Activated CD4-positive, alpha-beta T cell treated with anti-CD3 and anti-CD28 coated beads for 36 hours (primary cell): ENCODE measurements around the gene CDCA8. TPM values are rescaled to one million over a fixed set of nuclear protein-coding genes. Genes with fewer than 3 reads are reported as not detected.

Experiments
- ATAC-seq: fragments of 200-7000 bp; cut with Tn5 transposase; one replicate; pipeline ENCODE4 v1.10.0; 2021; ENCODE audit warnings: mild to moderate bottlenecking, moderate library complexity
- CTCF ChIA-PET: fragments of 350-600 bp; sonication (Branson Sonifier 250); formaldehyde crosslinking; loops from one replicate; lab custom pipeline; 2021; ENCODE audit warnings: antibody characterized with exemption; lab: Charles Lee
- POLR2A ChIA-PET: fragments of 350-600 bp; sonication (Branson Sonifier 250); formaldehyde crosslinking; loops from one replicate; lab custom pipeline; 2021; ENCODE audit warnings: antibody characterized with exemption, inconsistent platforms; lab: Charles Lee
- DNase-seq: peaks from one replicate; pipeline ENCODE4 v3.0.0-alpha.2; 2020
- H3K27ac Mint-ChIP-seq: one replicate; pipeline ENCODE4 v1.8.0; 2021; ENCODE audit warnings: mixed read lengths
- H3K27me3 Mint-ChIP-seq: one replicate; pipeline ENCODE4 v1.8.0; 2021; ENCODE audit warnings: mixed read lengths
- H3K36me3 Mint-ChIP-seq: one replicate; pipeline ENCODE4 v1.8.0; 2021; ENCODE audit warnings: low read depth, mixed read lengths
- H3K4me1 Mint-ChIP-seq: one replicate; pipeline ENCODE4 v1.8.0; 2021; ENCODE audit warnings: mixed read lengths
- H3K4me3 Mint-ChIP-seq: one replicate; pipeline ENCODE4 v1.8.0; 2021; ENCODE audit warnings: mild to moderate bottlenecking, moderate library complexity, mixed read lengths
- H3K9me3 Mint-ChIP-seq: one replicate; pipeline ENCODE4 v1.8.0; 2021; ENCODE audit warnings: low read depth, mixed read lengths
- intact Hi-C, 2 experiments: fragments of 100-400 bp; cut with DNase I in 1 of 2; cut with micrococcal nuclease in 1 of 2; formaldehyde crosslinking; loops; one replicate each; pipeline versions ENCODE4 v1.14.2 to v1.15.1; 2022 to 2024; cut with DNase I, micrococcal nuclease
- total RNA-seq, 2 experiments: library from RNA; stranded (reverse); gene quantifications; one replicate each; pipeline ENCODE4 v1.2.3, GENCODE V29; 2021

The CDCA8 gene
- total RNA-seq, 2 experiments from 2014 or later, result 61.2 to 61.7 TPM

DNA sequence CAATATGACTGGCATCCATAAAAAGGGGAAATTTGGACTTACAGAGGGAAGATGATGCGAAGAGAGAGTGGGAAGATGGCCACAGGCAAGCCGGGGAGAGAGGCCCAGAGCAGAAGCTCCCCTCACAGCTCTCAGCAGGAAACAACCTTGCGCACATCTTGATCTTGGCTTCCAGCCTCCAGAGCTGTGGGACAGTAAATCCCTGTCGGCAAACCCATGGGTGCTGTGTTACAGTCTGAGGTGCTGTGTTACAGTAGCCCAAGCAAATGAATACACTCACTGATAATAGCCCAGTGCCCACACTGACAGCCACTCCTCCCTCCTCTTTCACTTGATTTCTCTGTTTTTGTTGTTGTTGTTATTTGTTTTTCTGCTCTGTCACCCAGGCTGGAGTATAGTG lies 22.4 kb downstream of the CDCA8 start:
- ChIA-PET CTCF (no interaction called here), POLR2A (no interaction called here)
- no peak overlapping the region for H3K27ac Mint-ChIP-seq
- DNase-seq, result no peak
- ATAC-seq, result no peak
- intact Hi-C loops, result no loop called here
- H3K4me1 Mint-ChIP-seq, result no peaks in the 10 kb centered on the region
- no peak overlapping the region for H3K4me3 Mint-ChIP-seq
- no peaks in the 10 kb centered on the region for H3K9me3 Mint-ChIP-seq
- no peaks in the 10 kb centered on the region for H3K27me3 Mint-ChIP-seq
- H3K36me3 Mint-ChIP-seq, result peaks cover 4% of the 10 kb centered on the region

DNA sequence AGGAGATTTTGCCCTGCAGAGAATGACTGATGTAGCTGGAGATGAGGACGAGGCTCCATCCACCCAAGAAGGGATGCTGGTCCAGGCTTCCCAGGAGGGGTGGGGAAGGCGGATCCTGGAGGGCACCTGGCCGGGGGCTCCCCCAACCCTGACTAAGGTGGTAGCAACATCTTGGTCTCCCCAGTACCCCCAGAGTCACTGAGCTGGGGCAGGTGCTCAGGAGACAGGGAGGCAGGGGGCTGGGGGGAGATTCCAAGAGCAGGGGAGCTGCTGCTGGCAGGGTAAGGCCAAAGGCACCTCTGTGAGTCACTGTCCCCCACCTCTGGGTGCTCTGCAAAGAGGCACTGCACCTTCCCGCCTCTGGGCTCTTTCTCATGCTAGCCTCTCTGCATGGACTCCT lies 24.0 kb downstream of the CDCA8 start:
- Mint-ChIP-seq H3K9me3 (no peaks in the 10 kb centered on the region), H3K4me3 (no peak overlapping the region), H3K36me3 (peaks cover 2% of the 10 kb centered on the region), H3K4me1 (no peaks in the 10 kb centered on the region), H3K27ac (no peak overlapping the region), H3K27me3 (no peaks in the 10 kb centered on the region)
- ChIA-PET POLR2A (no interaction called here), CTCF (no interaction called here)
- intact Hi-C loops, result no loop called here
- DNase-seq, result no peak
- ATAC-seq, result no peak

DNA sequence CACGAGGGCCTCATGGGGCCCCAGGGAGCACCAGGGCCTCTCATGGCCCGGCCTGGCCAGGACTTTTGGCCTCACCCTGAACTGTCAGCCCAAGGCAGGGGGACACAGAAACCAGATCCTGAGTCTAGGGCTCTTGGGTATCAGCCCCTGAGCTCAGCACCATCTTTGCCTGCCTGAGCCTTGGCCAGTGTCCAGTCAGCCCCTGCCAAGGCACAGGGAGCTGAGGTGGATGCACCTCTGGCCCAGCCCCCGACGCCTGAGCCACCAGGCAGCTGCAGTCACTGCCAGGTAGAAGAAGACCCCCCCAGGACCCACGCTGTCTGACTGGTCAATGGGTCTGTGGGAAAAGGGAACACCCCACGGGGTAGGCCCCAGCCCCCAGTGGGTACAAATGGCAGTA lies 25.3 kb downstream of the CDCA8 start:
- POLR2A ChIA-PET, result no interaction called here
- Mint-ChIP-seq H3K9me3 (no peaks in the 10 kb centered on the region), H3K4me3 (no peak overlapping the region), H3K4me1 (no peaks in the 10 kb centered on the region), H3K36me3 (no peaks in the 10 kb centered on the region), H3K27ac (no peak overlapping the region), H3K27me3 (no peaks in the 10 kb centered on the region)
- intact Hi-C loops, result no loop called here
- ATAC-seq (no peak), DNase-seq (no peak)
- CTCF ChIA-PET, result interaction anchor here (1.2 kb wide), 1 partner anchor 9 kb away, joined by 4 read pairs; no protein-coding TSS in a partner anchor

DNA sequence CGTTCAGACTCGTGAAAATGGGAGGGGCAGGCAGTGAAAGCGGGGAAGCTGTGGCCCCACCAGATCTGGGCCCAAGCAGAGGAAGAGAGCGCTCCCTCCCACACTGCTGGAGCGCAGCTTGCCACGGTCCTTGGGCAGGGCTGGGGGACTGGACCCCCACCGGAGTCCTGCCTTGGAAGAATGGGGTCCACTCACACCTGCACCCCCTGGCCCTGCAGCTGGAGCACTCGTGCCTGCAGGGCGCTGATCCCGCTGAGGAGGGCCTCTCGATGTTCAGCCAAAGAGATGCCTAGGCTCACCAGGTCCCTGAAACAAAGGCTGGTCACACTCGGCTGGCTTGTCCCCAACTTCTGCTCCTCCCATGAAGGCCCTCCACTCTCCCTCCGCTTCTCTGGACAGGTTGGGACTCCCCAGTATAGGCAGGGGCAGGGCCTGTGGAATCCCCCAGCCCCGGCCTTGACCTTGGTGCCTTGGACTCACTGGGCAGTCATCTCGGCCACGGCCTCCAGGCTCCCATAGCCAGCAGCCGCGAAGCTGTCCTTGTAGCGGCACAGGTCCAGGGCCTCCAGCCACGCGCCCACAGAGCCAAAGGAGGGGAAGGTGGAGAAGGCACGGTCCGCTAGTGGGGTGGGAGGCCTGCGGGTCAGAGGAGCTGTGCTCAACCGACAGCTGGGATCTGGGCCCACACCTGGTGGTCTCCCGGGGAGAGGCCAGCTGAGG lies 26.0 kb downstream of the CDCA8 start:
- ChIA-PET POLR2A (no interaction called here), CTCF (interaction anchor here (1.2 kb wide), 1 partner anchor 8 kb away, joined by 4 read pairs; no protein-coding TSS in a partner anchor)
- no peak for ATAC-seq

DNA sequence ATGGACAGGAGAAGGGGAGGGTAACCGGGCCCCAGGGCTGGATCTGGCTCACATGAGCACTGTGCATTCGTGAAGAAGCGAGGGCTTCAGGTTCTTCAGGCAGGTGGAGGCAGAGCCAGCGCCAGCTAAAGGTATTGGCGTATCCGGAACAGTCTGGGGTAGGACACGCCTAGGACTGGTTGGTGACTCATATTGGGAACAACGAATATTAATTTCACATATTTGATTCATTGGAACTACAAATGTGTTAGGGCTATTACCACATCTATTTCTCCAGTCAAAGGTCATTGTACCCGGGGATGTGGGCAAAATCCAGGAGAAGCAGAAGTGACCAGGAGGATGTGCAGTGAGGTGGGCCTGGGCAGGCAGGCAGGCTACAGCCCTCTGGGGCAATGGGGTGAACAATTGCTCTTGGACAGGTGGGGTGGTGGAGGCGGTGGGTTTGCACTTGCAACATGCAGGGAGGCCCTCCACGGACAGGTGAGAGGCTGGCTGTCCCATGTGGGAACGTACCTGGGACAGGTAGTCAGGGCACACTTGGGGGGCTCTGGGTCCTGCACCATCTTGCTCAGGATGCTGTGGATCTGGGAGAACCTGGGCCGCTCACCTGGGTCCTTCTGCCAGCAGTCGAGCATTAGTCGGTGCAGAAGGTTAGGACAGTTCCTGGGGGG lies 26.7 kb downstream of the CDCA8 start:
- ChIA-PET CTCF (no interaction called here), POLR2A (no interaction called here)
- DNase-seq, result no peak
- Mint-ChIP-seq H3K27ac (no peak overlapping the region), H3K27me3 (peaks cover 2% of the 10 kb centered on the region), H3K9me3 (no peaks in the 10 kb centered on the region), H3K36me3 (no peaks in the 10 kb centered on the region), H3K4me3 (no peak overlapping the region), H3K4me1 (no peaks in the 10 kb centered on the region)
- ATAC-seq, result no peak
- intact Hi-C loops, result no loop called here

More for the DNA sequence above, 26.0 kb downstream of the CDCA8 start:
- no peak overlapping the region for H3K4me3 Mint-ChIP-seq
- intact Hi-C loops, result no loop called here
- no peak overlapping the region for H3K27ac Mint-ChIP-seq
- no peaks in the 10 kb centered on the region for H3K4me1 Mint-ChIP-seq
- no peaks in the 10 kb centered on the region for H3K27me3 Mint-ChIP-seq
- no peak for DNase-seq
- no peaks in the 10 kb centered on the region for H3K9me3 Mint-ChIP-seq
- H3K36me3 Mint-ChIP-seq, result no peaks in the 10 kb centered on the region

DNA sequence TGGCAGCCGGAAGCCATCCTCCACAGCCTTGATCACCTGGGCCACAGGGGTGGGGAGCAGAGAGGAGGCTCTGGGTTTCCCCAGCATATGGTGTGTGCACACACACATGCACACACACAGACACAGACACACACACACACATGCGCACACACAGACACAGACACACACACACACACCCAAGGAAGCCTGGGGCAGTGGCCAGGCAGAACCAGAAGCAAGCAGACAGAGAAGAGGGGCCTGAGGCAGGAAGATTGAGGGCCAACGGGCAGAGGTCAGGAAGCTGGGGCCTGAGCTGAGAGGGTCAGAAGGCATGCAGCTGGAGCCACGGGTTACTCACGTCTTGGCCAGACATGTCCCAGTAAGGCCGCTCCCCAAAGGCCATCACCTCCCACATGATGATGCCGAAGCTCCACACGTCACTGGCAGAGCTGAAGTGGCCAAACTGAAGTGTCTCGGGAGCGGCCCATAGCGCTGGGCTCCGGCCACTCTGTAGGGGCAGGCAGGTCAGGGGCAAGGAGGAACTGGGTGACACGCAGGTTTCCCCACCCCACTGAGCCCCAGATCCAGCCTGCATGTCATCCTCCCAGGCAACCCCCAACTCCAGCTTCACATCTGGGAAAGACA lies 27.4 kb downstream of the CDCA8 start:
- Mint-ChIP-seq H3K36me3 (no peaks in the 10 kb centered on the region), H3K27me3 (peaks cover 4% of the 10 kb centered on the region), H3K4me3 (no peak overlapping the region), H3K9me3 (no peaks in the 10 kb centered on the region), H3K27ac (no peak overlapping the region), H3K4me1 (no peaks in the 10 kb centered on the region)
- ChIA-PET CTCF (no interaction called here), POLR2A (no interaction called here)
- no peak for ATAC-seq
- intact Hi-C loops, result no loop called here
- DNase-seq, result no peak

DNA sequence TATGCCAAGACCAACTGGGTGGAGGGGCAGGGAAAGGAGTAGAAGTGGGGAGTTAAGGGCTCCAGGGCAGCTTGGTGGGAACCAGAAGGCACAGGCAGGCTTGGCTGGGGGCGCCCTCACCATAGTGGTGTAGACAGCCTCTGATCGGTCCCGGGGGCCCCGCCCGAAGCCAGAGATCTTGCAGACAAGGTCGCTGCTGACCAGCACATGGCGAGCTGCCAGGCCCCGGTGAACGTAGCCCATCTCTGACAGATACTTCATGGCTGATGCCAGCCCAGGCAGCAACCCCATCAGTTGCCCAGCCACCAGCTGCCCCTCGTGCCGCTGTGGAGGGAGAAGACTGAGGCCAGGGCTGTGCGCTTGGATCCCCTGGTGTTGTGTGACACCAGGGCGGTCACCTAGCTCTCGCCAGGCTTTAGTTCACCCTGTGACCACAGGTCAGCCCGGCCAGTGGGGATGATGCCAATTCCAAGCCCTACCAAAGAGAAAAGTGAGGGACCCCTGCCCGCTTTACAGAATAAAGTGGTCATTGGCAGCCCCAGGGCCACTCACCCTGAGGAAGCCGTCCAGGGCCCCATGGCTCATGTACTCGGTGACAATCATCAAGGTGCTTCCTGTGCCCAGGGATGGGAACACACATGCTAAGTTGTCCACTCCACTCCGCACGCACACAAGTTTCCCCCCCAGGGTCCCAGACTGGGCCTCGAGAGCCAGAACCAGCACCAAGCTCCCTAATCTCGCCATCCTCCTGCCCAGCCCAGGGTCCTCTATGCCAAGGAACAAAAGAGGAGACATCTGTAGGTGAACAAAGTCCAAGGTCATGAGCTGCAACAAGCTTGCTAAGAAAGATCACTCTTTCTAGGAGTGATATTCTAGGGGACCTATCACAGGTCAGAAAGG lies 28.2 kb downstream of the CDCA8 start:
- H3K4me1 Mint-ChIP-seq, result no peaks in the 10 kb centered on the region
- ATAC-seq (no peak), DNase-seq (no peak)
- H3K9me3 Mint-ChIP-seq, result no peaks in the 10 kb centered on the region
- peaks cover 5% of the 10 kb centered on the region for H3K27me3 Mint-ChIP-seq
- ChIA-PET CTCF (no interaction called here), POLR2A (no interaction called here)
- intact Hi-C loops, result no loop called here
- no peak overlapping the region for H3K4me3 Mint-ChIP-seq
- H3K36me3 Mint-ChIP-seq, result no peaks in the 10 kb centered on the region
- no peak overlapping the region for H3K27ac Mint-ChIP-seq

DNA sequence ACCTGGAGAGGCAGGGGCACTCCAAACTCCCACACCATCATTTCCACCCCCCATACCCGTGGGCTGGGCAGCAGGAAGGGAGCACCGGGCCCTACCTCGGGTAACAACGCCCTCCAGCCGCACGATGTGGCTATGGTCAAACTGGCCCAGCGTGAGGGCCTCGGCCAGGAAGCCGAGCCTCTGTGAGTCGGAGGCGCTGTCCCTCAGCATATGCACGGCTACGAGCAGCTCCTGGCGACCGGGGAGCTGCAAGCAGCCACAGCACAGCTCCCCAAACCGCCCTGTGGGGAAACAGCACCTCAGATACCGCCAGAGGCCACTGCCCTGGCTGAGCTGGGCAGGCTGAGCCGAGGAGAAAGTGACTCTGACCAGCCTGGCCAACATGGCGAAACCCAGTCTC lies 29.2 kb downstream of the CDCA8 start:
- intact Hi-C loops, result no loop called here
- no peak overlapping the region for H3K27ac Mint-ChIP-seq
- POLR2A ChIA-PET, result interaction anchor here (0.7 kb wide), 1 partner anchor 824 kb away, joined by 6 read pairs; no protein-coding TSS in a partner anchor
- H3K27me3 Mint-ChIP-seq, result peaks cover 8% of the 10 kb centered on the region
- H3K9me3 Mint-ChIP-seq, result no peaks in the 10 kb centered on the region
- no peak for ATAC-seq
- no peaks in the 10 kb centered on the region for H3K4me1 Mint-ChIP-seq
- no peak overlapping the region for H3K4me3 Mint-ChIP-seq
- H3K36me3 Mint-ChIP-seq, result no peaks in the 10 kb centered on the region
- CTCF ChIA-PET, result no interaction called here
- no peak for DNase-seq

DNA sequence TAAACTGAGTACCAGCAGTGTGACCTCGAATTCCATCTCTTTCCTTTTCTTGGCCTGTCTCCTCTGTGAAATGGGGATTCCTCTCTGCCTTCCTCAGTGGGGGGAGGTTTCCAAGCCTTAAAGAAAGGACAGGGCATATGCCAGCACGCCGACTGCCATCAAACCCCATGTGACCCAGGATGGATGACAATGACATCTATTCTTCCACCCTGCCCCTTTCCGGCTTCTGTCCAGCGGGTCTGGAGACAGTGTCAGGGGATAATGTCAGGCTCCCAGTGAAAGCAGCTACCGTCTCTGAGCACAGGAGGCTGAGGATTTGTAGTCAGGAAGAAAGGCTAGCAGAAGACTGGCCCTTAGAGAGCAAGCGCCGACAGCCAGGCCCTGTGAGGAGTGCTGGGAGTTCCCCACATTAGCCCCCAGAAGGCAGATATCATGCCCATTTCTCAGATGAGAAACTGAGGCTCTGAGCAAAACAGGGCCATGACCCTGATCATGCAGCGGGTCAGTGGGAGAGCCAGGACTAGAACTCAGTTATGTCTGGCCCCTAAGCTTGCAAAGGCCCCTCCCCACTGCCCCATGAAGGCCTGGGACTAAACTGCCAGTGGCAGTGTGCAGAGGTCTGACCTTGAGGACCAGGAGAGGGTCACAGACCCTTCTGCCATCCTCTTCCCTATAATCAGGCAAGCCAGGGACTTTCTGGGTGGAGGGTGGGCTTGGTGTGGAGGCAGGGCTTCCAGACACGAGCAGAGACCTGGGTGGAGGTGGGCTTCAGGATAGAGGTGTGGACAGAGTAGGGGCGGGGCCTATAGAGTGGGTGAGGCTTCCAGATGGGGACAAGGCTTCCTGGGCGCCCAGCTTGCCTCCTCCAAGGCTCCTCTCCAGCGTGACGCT lies 30.1 kb downstream of the CDCA8 start:
- ATAC-seq (no peak), DNase-seq (no peak)
- no peak overlapping the region for H3K27ac Mint-ChIP-seq
- no peaks in the 10 kb centered on the region for H3K36me3 Mint-ChIP-seq
- peaks cover 8% of the 10 kb centered on the region for H3K27me3 Mint-ChIP-seq
- H3K9me3 Mint-ChIP-seq, result no peaks in the 10 kb centered on the region
- ChIA-PET CTCF (no interaction called here), POLR2A (interaction anchor here (0.6 kb wide), 1 partner anchor 237 kb away, joined by 4 read pairs; no protein-coding TSS in a partner anchor)
- intact Hi-C loops, result no loop called here
- H3K4me3 Mint-ChIP-seq, result no peak overlapping the region
- H3K4me1 Mint-ChIP-seq, result no peaks in the 10 kb centered on the region

DNA sequence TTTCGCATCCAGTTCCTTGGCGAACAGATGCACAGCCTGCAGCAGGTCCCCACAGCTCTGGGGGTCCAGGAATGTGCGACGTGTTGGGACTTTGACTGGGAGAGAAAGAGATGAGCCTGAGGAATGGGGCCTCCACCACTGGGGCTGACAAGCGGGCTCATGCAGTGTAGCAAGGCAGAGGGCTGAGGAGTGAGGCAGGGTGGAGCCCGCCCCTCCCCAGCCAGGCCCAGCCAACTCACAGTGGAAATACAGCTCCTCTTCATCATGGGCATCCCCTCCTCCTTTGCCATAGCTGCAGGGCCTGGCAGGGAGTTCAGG lies 30.7 kb downstream of the CDCA8 start:
- CTCF ChIA-PET, result no interaction called here
- Mint-ChIP-seq H3K4me1 (no peaks in the 10 kb centered on the region), H3K27ac (no peak overlapping the region), H3K4me3 (no peak overlapping the region), H3K36me3 (no peaks in the 10 kb centered on the region), H3K9me3 (no peaks in the 10 kb centered on the region), H3K27me3 (peaks cover 8% of the 10 kb centered on the region)
- no peak for DNase-seq
- ATAC-seq, result no peak
- POLR2A ChIA-PET, result interaction anchor here (0.6 kb wide), 1 partner anchor 236 kb away, joined by 4 read pairs; no protein-coding TSS in a partner anchor
- intact Hi-C loops, result no loop called here
